ENCODE data around the gene HYAL4.

- no peak for TF ChIP-seq POLR2A (IDR thresholded peaks at IDR 0.05)
- TF ChIP-seq, protein P1, sequence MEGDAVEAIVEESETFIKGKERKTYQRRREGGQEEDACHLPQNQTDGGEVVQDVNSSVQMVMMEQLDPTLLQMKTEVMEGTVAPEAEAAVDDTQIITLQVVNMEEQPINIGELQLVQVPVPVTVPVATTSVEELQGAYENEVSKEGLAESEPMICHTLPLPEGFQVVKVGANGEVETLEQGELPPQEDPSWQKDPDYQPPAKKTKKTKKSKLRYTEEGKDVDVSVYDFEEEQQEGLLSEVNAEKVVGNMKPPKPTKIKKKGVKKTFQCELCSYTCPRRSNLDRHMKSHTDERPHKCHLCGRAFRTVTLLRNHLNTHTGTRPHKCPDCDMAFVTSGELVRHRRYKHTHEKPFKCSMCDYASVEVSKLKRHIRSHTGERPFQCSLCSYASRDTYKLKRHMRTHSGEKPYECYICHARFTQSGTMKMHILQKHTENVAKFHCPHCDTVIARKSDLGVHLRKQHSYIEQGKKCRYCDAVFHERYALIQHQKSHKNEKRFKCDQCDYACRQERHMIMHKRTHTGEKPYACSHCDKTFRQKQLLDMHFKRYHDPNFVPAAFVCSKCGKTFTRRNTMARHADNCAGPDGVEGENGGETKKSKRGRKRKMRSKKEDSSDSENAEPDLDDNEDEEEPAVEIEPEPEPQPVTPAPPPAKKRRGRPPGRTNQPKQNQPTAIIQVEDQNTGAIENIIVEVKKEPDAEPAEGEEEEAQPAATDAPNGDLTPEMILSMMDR (IDR thresholded peaks at IDR 0.05) = no peak
- TF ChIP-seq EP300 (IDR thresholded peaks at IDR 0.05) = no peak
These were observed 18.5 kb downstream of the HYAL4 start for GRCh38 chr7:123863461-123863860.
